Neural cell (in vitro differentiated cells): ENCODE measurements around the gene COMMD8. TPM values are rescaled to one million over a fixed set of nuclear protein-coding genes. Genes with fewer than 3 reads are reported as not detected.

Experiments
- H2AFZ ChIP-seq: fragments of 200-600, 300-800 bp; sonication (generic), shearing (Covaris generic); 2 replicates; pipeline ENCODE4 v1.6.0; 2014; ENCODE audit warnings: low read depth, mild to moderate bottlenecking, antibody characterized with exemption, low read length, moderate library complexity
- H3F3A ChIP-seq: fragments of 200-600 bp; shearing (Covaris generic); 2 replicates; pipeline ENCODE4 v1.6.1; 2016; ENCODE audit warnings: mild to moderate bottlenecking, moderate library complexity, mixed read lengths, antibody characterized with exemption, low read length; ENCODE audit not compliant: insufficient read depth, poor library complexity, severe bottlenecking
- H3K27ac ChIP-seq: fragments of 200-600, 300-800 bp; sonication (generic), shearing (Covaris generic); 2 replicates; pipeline ENCODE4 v1.5.1; 2014; ENCODE audit warnings: mild to moderate bottlenecking, low read length, moderate library complexity
- H3K27me3 ChIP-seq: fragments of 300-800, 200-600 bp; sonication (generic), shearing (Covaris generic); 2 replicates; pipeline ENCODE4 v1.6.0; 2014; ENCODE audit warnings: mild to moderate bottlenecking, low read depth, low read length, moderate library complexity; ENCODE audit not compliant: insufficient read depth
- H3K36me3 ChIP-seq: fragments of 300-800, 200-600 bp; sonication (generic), shearing (Covaris generic); 2 replicates; pipeline ENCODE4 v1.5.1; 2014; ENCODE audit warnings: mild to moderate bottlenecking, antibody characterized with exemption, low read length, moderate library complexity; ENCODE audit not compliant: insufficient read depth
- H3K4me2 ChIP-seq: fragments of 300-800, 200-600 bp; sonication (generic), shearing (Covaris generic); 2 replicates; pipeline ENCODE4 v1.6.0; 2014; ENCODE audit warnings: mild to moderate bottlenecking, low read length
- H3K4me3 ChIP-seq: fragments of 300-800, 200-600 bp; sonication (generic), shearing (Covaris generic); 2 replicates; pipeline ENCODE4 v1.5.1; 2014; ENCODE audit warnings: mild to moderate bottlenecking, low read length, moderate library complexity
- H3K79me2 ChIP-seq: fragments of 200-600 bp; shearing (Covaris generic); replicated peaks from 2 replicates; pipeline ENCODE4 v1.6.0; 2014; ENCODE audit warnings: mild to moderate bottlenecking, low read length, moderate library complexity; ENCODE audit not compliant: insufficient read depth
- H3K9ac ChIP-seq: fragments of 300-800, 200-600 bp; sonication (generic), shearing (Covaris generic); 2 replicates; pipeline ENCODE4 v1.6.1; 2016; ENCODE audit warnings: mild to moderate bottlenecking, low read length, mixed read lengths
- H3K9me2 ChIP-seq: fragments of 200-600 bp; shearing (Covaris generic); 2 replicates; pipeline ENCODE4 v1.6.1; 2016; ENCODE audit warnings: mild to moderate bottlenecking, low read length, mixed read lengths; ENCODE audit not compliant: insufficient read depth
- H3K9me3 ChIP-seq: fragments of 200-600, 300-800 bp; sonication (generic), shearing (Covaris generic); 2 replicates; pipeline ENCODE4 v1.6.1; 2016; ENCODE audit warnings: mild to moderate bottlenecking, mixed run types, low read length, moderate library complexity, mixed read lengths
- H4K20me1 ChIP-seq: fragments of 200-600 bp; shearing (Covaris generic); 2 replicates; pipeline ENCODE4 v1.6.1; 2016; ENCODE audit warnings: mild to moderate bottlenecking, mixed run types; ENCODE audit not compliant: insufficient read depth
- EP300 ChIP-seq: fragments of 450-650 bp; conservative IDR thresholded peaks from 2 replicates; pipeline ENCODE4 v1.6.1; 2014; ENCODE audit warnings: antibody characterized with exemption, mild to moderate bottlenecking, moderate library complexity; ENCODE audit not compliant: poor library complexity, severe bottlenecking
- EZH2 ChIP-seq: fragments of 200-600, 300-800 bp; shearing (Covaris generic), sonication (generic); IDR thresholded peaks from 2 replicates; pipeline ENCODE4 v1.6.1; 2014; ENCODE audit warnings: antibody characterized with exemption, low read length, borderline replicate concordance, mild to moderate bottlenecking; ENCODE audit not compliant: insufficient read depth, poor library complexity, severe bottlenecking
- MXI1 ChIP-seq: fragments of 450-650 bp; conservative IDR thresholded peaks from 2 replicates; pipeline ENCODE4 v1.6.1; 2014; ENCODE audit warnings: antibody characterized with exemption, mild to moderate bottlenecking; ENCODE audit not compliant: poor library complexity, severe bottlenecking
- POLR2AphosphoS5 ChIP-seq: IDR thresholded peaks from 2 replicates; pipeline ENCODE4 v1.6.1; 2012
- RAD21 ChIP-seq: fragments of 450-650 bp; conservative IDR thresholded peaks from 2 replicates; pipeline ENCODE4 v1.6.1; 2014; ENCODE audit warnings: antibody characterized with exemption, mild to moderate bottlenecking, moderate library complexity
- REST ChIP-seq: IDR thresholded peaks from 2 replicates; pipeline ENCODE4 v1.6.1; 2012; ENCODE audit warnings: borderline replicate concordance
- SMC3 ChIP-seq: fragments of 450-650 bp; conservative IDR thresholded peaks from 2 replicates; pipeline ENCODE4 v1.6.1; 2014; ENCODE audit warnings: antibody characterized with exemption, mild to moderate bottlenecking, moderate library complexity; ENCODE audit not compliant: poor library complexity
- TAF1 ChIP-seq: IDR thresholded peaks from 2 replicates; pipeline ENCODE4 v1.6.1; 2012; ENCODE audit warnings: low read depth
- polyA plus RNA-seq: library from polyadenylated mRNA; depleted of rRNA; stranded (reverse); fragments of >200 nt; gene quantifications from 2 replicates; pipeline ENCODE4 v1.2.3, GENCODE V29; 2014

COMMD8 gene
- polyA plus RNA-seq, 1 donor from 2014 or later: 29.6 TPM

- no peak for TF ChIP-seq MXI1
- no peak for TF ChIP-seq POLR2AphosphoS5
- no peak for TF ChIP-seq SMC3
- no peak for TF ChIP-seq RAD21
Measured at GRCh38 chr4:47510506-47511143, 47.1 kb upstream of the COMMD8 start (continued).

DNA sequence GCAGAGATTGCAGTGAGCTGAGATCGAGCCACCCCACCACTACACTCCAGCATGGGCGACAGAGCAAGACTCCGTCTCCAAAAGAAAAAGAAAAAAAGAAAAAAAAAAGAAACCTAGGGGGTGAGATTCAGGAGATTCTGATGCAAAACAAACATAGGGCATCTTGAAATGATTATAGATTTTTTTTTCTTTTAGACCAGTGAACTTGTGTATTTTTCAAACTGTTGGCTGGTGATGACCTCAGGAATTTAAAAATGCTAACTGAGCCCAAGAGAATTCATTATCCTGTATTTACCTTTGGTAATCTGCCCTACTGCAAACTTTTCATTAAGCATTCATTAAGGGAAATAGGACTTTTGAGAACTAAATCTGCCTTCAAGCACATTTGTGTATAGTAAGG, 42.2 kb upstream of the COMMD8 start:
- no peaks in the 10 kb centered on the region for H4K20me1 ChIP-seq
- TF ChIP-seq REST: no peak
- no peak for TF ChIP-seq TAF1
- no peak for TF ChIP-seq RAD21
- TF ChIP-seq POLR2AphosphoS5: no peak
- TF ChIP-seq SMC3: no peak
- no peak for TF ChIP-seq MXI1
- TF ChIP-seq EZH2: no peak
- no peak for TF ChIP-seq EP300
- H3K9me3 ChIP-seq: no peaks in the 10 kb centered on the region
- no peaks in the 10 kb centered on the region for H3K9me2 ChIP-seq
- H3K9ac ChIP-seq: no peak overlapping the region
- H3F3A ChIP-seq: no peaks in the 10 kb centered on the region
- no peaks in the 10 kb centered on the region for H3K36me3 ChIP-seq
- H3K4me3 ChIP-seq: no peak overlapping the region
- H2AFZ ChIP-seq: no peak overlapping the region
- H3K4me2 ChIP-seq: no peak overlapping the region
- no peaks in the 10 kb centered on the region for H3K79me2 ChIP-seq
- no peaks in the 10 kb centered on the region for H3K27me3 ChIP-seq
- H3K27ac ChIP-seq: no peak overlapping the region

DNA sequence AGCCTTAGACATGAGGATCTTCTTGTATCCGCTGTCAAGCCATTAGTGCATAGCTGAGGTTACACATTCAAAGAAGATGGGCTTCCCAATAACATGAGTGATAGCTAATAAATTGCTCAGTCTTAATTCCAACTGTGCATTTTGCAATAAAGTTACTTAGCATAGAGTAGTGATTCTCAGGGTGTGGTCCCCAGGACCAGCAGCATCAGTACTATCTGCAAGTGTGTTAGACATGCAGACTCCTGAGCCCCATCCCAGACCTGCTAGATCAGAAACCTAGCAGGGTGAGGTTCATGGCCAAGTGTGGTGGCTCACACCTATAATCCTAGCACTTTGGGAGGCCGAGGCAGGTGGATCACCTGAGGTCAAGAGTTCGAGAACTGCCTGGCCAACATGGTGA, 41.6 kb upstream of the COMMD8 start:
- no peaks in the 10 kb centered on the region for H4K20me1 ChIP-seq
- no peaks in the 10 kb centered on the region for H3K9me2 ChIP-seq
- H2AFZ ChIP-seq: no peak overlapping the region
- no peaks in the 10 kb centered on the region for H3F3A ChIP-seq
- no peak overlapping the region for H3K9ac ChIP-seq
- no peak overlapping the region for H3K4me2 ChIP-seq
- no peaks in the 10 kb centered on the region for H3K9me3 ChIP-seq
- no peaks in the 10 kb centered on the region for H3K36me3 ChIP-seq
- H3K27ac ChIP-seq: no peak overlapping the region
- no peak overlapping the region for H3K4me3 ChIP-seq
- H3K27me3 ChIP-seq: no peaks in the 10 kb centered on the region
- no peaks in the 10 kb centered on the region for H3K79me2 ChIP-seq
- TF ChIP-seq EP300 (no peak), REST (no peak), SMC3 (no peak), POLR2AphosphoS5 (no peak), MXI1 (no peak), EZH2 (no peak)
